GM18517 (cell line): Measurements from ENCODE around the gene ZNF782.
"Not testable (repeated sequence)": the region's sequence is repeated elsewhere in the genome, so short reads cannot be mapped to it uniquely, and the experiment has no call there.

Experiments
- ATAC-seq: cut with Tn5 transposase; IDR thresholded peaks from one replicate; pipeline ENCODE4 v1.9.1; 2021; ENCODE audit warnings: mild to moderate bottlenecking, moderate library complexity; ENCODE audit not compliant: unreplicated experiment

Gene ZNF782

GRCh38 chr9:96854651-96855273 lies 448 bp upstream of the ZNF782 start:
- no peak for ATAC-seq

GRCh38 chr9:96852676-96853075 lies 1.6 kb downstream of the ZNF782 start:
- ATAC-seq: no peak

- ATAC-seq: no peak
Observed at GRCh38 chr9:96844040-96844439, 10.3 kb downstream of the ZNF782 start.

- ATAC-seq: no peak
Observed at GRCh38 chr9:96818533-96818932, 35.8 kb downstream of the ZNF782 start.

GRCh38 chr9:96817973-96818372 lies 36.3 kb downstream of the ZNF782 start:
- no peak for ATAC-seq

DNA sequence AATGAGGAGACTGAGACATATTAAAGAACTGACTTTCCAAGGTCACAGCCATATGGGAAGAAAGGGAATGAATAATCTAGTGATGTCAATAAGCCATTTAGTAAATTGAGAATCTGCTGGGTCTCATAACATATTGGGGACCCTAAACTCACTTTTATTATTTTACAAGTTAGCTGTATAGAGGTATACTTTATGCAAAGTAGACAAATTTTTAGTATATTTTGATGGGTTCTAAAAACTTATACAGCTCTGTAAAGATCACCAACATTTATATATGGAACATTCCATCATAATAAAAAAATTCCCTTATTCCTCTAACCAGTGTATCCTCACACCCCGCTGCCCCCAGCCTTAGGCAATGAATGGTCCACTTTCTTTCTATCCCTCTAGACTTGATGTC lies 40.7 kb downstream of the ZNF782 start:
- no peak for ATAC-seq

DNA sequence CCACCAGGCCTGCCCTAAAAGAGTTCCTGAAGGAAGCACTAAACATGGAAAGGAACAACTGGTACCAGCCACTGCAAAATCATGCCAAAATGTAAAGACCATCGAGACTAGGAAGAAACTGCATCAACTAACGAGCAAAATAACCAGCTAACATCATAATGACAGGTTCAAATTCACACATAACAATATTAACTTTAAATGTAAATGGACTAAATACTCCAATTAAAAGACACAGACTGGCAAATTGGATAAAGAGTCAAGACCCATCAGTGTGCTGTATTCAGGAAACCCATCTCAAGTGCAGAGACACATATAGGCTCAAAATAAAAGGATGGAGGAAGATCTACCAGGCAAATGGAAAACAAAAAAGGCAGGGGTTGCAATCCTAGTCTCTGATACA lies 55.4 kb downstream of the ZNF782 start:
- ATAC-seq: not testable (repeated sequence)

DNA sequence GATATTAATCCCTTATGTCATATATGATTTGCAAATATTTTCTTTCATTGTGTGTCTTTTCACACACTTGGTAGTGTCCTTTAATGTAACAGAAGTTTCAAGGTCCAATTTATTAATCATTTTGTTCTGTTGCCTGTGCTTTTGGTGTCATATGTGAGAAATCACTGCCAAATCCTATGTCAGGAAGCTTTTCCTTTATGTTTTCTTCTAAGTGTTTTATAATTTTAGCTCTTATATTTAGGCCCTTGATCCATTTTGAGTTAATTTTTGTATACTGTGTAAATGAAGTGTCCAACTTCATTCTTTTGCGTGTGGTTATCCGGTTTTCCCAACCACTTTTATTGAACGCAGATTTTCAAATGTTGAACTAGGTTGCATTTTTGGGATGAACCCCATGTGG lies 70.3 kb downstream of the ZNF782 start:
- ATAC-seq: no peak

DNA sequence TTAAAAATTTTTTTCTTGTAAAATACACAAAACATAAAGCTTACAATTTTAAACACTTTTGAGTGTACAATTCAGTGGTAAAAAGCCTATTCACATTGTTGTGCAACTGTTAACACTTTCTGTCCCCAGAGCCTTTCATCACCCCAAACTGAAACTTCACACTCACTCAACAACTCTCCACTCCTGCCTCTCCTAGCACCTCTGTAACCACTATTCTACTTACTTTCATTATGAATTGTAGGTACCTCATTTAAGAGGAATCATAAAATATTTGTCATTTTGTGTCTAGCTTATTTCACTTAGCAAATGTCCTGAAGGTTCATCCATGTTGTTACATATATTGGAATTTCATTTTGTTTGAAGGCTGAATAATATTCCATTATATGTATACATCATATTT lies 72.1 kb downstream of the ZNF782 start:
- ATAC-seq: no peak

GRCh38 chr9:96781552-96781951 lies 72.8 kb downstream of the ZNF782 start:
- ATAC-seq: no peak

DNA sequence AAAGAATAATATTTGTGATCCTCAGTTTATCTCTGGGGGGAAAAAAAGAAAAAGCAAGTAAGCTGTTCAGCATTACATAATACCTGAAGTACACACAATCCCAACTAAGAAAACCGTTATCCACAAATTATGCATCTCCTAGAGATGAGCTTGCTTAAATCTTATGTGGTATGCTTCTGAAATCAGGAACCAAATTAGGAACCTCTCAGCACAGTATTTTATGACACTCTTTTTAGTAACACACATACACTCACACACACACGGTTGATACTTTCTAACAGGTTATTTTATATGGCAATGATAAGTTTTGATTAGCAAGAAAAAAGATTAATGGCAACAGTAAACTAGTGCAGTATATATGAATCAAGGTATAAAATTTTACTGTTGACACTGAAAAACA lies 75.2 kb downstream of the ZNF782 start:
- ATAC-seq: no peak

GRCh38 chr9:96777426-96777864 lies 76.9 kb downstream of the ZNF782 start:
- ATAC-seq: no peak

DNA sequence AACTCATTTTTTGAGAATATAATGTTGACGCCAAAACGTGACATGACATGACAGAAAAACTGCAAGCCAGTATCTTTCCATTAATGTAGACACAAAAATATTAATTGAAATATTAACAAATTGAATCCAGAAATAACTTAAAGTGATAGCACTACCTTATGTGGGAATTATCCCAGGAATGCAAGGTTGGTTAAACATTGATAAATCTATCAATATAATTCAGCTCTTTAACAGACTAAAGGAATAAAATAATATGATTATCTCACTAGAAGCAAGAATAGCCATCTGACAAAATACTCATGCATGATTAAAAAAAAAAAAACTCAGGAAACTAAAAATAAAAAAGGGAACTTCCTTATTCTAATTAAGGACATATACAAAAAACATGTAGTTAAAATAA lies 83.2 kb downstream of the ZNF782 start:
- no peak for ATAC-seq

GRCh38 chr9:96769989-96770388 lies 84.3 kb downstream of the ZNF782 start:
- ATAC-seq: no peak
